CD1c-positive myeloid dendritic cell (primary cell): Measurements from ENCODE around the gene FHOD3.

Experiments
- DNase-seq: peaks from one replicate; pipeline ENCODE4 v3.0.0-alpha.2; 2016; ENCODE audit errors: extremely low spot score

The FHOD3 gene

DNA sequence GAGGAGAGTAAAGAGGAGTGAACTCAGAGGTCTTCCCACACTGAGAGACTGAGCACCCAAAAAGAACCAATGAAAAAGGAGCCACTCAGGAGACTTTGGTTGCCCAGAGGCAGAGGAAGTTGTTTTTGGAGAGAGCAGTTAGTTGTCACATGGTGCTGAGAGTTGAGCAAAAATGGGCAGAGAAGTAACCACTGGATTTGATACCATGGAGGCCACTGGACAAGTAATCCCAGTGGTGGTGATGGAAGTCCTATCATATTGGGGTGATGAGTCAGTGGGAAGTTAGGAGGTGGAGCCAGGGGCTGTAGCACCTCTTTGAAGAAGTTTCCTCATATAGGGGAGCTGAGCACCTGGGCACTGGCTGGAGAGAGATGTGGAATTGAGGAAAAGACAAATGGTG is 295.5 kb downstream of the FHOD3 start:
- DNase-seq, result no peak

GRCh38 chr18:36593641-36594040 is 296.1 kb downstream of the FHOD3 start:
- no peak for DNase-seq

DNA sequence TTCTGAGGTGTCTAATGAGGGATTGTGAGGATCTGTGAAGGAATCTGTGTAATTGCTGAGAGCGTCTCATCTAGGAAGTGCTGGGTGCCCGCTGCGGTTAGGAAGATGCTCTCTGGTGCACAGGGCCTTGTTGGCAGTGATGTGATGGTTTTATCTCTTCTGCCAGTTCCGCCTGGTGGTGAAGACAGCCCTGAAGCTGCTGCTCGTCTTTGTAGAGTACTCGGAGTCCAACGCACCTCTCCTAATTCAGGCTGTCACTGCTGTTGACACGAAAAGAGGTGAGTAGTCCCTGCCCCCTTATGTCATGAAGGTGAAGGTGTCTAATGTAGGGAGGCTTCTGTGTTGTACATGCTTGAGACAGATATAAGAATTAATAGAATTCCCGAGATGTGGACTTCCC is 297.1 kb downstream of the FHOD3 start:
- no peak for DNase-seq

DNA sequence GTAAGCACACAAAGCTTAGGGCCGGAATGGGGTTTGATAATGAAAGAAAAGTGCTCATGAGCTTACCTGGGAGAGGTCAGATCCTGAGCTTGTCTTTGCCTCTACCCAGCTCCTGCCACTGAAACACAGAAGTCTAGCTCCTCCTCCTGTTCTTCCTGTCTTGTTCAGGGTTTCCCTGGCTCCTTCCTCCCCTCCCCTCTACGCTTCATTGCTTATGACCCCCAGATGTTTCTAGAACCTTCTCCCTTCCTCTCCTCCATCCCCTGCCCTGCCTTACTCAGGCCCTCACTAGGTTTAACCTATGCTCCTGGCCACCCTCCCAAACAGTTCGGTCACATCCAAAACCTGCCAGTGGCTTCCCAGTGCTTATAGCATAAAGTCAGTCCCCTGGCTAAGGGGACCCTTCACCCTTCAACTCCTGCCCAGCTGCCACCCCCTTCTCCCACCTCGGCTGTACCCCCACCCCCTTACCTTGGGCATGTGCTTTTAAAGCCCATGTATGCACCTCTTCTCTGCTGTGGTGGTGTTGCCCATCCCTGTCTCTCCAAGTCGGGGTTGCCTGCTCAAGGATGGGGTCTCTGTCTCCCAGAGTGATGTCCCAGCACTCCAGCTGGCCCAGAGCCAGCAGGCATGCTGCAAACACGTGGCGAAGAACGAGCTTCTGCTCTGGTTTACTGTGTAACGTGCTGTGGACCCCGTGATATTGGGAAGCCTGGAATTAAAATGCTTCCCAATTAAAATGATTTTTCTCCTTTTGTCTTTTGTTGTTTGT is 297.7 kb downstream of the FHOD3 start:
- DNase-seq, result no peak

- DNase-seq, result no peak
Measured at GRCh38 chr18:36595818-36596215, 298.3 kb downstream of the FHOD3 start.

DNA sequence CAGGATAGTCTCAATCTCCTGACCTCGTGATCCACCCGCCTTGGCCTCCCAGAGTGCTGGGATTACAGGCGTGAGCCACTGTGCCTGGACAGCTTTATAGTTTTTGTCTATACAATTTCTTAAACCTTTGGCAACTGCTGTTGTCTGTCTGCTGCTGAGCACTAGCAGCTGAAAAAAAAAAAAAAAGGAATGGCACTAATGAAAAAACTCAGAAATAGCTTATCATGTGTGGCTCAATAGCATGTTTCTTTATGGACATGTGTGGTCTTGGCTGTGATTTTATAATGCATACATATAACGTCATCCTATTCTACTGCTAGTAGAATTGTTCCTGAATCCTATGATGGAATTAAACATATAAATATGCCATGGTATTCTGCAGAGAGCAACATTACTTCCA is 300.1 kb downstream of the FHOD3 start:
- no peak for DNase-seq

- no peak for DNase-seq
Measured at GRCh38 chr18:36600548-36600947, 303.0 kb downstream of the FHOD3 start.

GRCh38 chr18:36601316-36601715 is 303.8 kb downstream of the FHOD3 start:
- no peak for DNase-seq

GRCh38 chr18:36602071-36602470 is 304.6 kb downstream of the FHOD3 start:
- DNase-seq, result no peak

GRCh38 chr18:36602620-36603019 is 305.1 kb downstream of the FHOD3 start:
- DNase-seq, result no peak

DNA sequence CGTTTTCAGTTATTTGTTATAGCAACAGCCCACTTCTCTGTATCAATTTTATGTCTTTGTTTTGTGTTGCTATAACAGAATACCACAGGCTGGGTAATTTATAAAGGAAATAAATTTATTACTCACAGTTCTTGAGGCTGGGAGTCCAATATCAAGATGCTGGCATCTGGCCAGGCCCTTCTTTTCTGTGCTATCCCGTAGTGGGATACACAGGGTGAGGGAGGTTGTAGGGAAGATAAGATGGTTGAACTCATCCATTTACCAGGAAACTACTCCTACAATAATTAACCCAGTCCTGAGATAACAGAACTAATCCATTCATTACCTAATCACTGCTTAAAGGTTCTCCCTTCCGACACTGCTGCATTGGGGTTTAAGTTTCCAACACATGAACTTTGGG is 310.6 kb downstream of the FHOD3 start:
- DNase-seq, result no peak

DNA sequence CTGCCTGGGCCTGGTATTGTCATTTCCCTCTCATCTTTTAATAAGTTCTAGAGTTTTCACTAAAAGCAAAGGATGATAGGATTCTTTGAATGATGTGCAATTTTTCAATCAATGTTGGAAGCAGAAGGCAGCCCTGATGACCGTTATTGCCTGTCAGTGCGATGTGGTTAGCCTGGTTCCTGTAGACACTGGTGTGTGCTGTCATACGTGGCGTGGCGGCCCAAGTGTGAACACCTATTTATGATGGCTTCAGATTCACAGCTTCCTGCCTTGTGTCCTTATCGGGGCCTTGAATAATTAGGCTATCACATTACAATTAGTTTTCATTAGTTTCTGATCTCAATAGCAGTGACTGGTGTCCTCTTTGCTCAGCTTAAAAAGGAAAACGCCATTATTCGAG is 312.7 kb downstream of the FHOD3 start:
- no peak for DNase-seq

- DNase-seq, result no peak
Measured at GRCh38 chr18:36610661-36611060, 313.1 kb downstream of the FHOD3 start.

GRCh38 chr18:36613069-36613468 is 315.6 kb downstream of the FHOD3 start:
- DNase-seq, result no peak

GRCh38 chr18:36613810-36614209 is 316.3 kb downstream of the FHOD3 start:
- DNase-seq, result no peak

DNA sequence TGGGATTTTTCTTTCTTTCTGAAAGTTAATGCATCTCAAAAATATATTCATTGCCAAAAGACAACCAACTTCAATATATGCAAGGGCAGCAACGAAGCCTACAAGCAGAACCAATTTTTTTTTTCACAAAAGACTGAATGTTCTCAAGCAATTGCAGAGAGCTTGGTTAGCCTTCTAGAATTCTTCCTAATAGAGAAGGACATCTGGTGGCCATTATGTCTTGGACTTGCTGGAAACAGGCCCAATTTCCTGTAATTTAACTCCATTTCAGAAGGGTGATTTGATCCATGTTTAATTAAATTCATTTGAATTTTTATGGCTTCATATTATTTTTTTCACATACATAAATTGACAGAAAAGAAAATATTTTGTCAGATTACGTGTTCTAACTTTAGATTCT is 323.3 kb downstream of the FHOD3 start:
- DNase-seq, result no peak

- no peak for DNase-seq
Measured at GRCh38 chr18:36622610-36623009, 325.1 kb downstream of the FHOD3 start.

GRCh38 chr18:36623091-36623490 is 325.6 kb downstream of the FHOD3 start:
- no peak for DNase-seq

DNA sequence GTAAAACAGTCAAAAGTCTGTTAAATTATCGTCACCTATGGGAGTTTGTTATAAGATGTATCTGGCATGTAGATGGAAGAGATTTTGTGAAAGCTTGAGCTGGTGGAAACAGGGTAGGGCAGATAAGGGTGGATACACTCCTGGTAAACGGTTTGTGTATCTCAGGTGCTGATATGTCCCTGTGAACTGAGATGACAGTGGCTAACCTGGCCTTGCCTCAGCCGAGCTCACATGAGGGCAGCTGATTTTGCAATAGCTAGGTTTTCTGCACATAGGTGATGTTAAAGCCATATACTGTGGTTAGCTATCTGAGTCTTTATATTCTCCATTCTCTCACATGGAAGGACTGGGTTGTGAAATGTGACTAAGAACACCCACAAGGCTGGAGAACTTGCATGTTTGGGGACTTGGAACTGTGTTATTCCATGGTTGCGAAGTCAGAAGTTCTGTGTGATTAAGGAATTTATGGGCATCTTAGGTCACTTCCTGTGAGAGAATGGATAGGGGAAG is 326.2 kb downstream of the FHOD3 start:
- no peak for DNase-seq

- no peak for DNase-seq
Measured at GRCh38 chr18:36624451-36625167, 327.1 kb downstream of the FHOD3 start.

DNA sequence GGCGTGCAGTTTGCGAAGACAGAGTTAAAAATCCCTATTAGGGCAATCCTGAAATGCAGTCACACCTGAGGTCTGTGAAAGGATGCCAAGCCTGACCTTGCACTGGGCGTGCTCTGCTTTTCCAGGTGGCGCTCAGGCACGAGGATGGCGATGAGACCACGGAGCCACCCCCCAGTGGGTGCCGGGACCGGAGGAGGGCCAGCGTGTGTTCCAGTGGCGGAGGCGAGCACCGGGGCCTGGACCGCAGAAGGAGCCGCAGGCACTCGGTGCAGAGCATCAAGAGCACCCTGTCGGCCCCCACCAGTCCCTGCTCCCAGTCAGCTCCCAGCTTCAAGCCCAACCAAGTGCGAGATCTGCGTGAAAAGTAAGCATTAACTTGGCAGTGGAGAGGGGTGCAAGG is 327.9 kb downstream of the FHOD3 start:
- no peak for DNase-seq

DNA sequence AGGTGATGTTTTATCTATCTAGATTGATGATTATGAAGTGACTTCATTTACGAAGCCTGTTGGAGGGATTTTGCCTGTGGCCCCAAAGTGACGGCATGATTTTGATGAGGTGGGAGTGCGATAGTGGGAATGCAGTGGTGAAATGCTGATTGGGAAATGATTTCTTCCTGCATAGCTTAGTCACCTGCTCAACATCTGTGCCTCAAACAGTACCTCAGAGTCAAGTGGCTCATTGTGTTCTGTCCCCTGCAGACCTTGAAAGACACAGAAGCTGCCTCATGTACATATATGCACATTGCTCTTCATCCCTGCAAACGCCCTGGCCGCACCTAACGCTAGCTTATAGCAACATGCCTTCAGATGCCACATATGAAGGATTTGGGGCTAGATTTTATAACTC is 330.1 kb downstream of the FHOD3 start:
- DNase-seq, result no peak

DNA sequence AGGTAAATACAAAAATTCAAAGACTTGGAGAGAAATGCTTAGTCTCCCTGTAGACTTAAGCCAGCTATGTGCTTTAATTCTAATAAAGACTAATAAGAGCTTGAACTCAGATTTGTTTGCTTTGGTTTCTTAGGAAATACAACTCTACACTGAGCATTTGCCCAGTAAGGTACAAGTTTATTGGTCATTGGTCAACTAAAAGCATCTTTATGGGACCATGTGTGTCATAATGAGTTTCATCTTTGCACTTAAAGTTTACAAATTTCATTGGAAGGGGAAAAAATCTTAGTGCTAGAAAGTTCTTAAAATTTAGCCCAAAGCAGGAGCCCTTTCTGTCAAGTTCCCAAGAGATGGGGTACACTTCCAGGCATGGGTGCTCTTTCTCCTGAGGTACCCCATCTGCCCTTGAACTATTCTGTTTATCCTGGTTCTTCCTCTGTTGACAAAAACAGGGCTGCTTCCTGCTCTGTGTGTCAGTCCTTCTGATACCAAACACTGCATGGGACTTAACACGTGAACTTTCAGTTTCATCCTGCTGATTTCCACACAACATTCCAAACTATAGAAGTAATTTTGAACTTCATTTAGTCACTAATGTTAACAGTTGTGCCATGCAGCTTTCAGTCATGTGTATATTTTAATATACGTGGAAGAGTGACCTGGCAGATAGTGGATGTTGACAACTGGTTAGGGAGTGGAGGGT is 331.1 kb downstream of the FHOD3 start:
- DNase-seq, result no peak
